Epithelial cell of proximal tubule (primary cell): Measurements from ENCODE around the gene SNX13. TPM values are rescaled to one million over a fixed set of nuclear protein-coding genes. Genes with fewer than 3 reads are reported as not detected.
"Not testable (repeated sequence)": the region's sequence is repeated elsewhere in the genome, so short reads cannot be mapped to it uniquely, and the experiment has no call there.

ENCODE experiments used
- DNase-seq: peaks from one replicate; pipeline ENCODE4 v3.0.0-alpha.2; 2011; ENCODE audit warnings: low read depth
- H3K4me3 ChIP-seq: 2 replicates; pipeline ENCODE4 v1.5.1; 2011; ENCODE audit warnings: low read depth, mild to moderate bottlenecking, low read length
- CTCF ChIP-seq: conservative IDR thresholded peaks from 2 replicates; pipeline ENCODE4 v1.5.1; 2012; ENCODE audit warnings: low read depth, mild to moderate bottlenecking, low read length
- total RNA-seq: library from RNA; depleted of rRNA; stranded (reverse); fragments of >200 nt; gene quantifications from 2 replicates; pipeline ENCODE4 v1.2.3, GENCODE V29; 2015

SNX13 gene
- total RNA-seq, 1 donor from 2014 or later: 10.8 TPM

- TF ChIP-seq CTCF: no peak
- no peak for DNase-seq
- no peak overlapping the region for H3K4me3 ChIP-seq
Observed at GRCh38 chr7:17915168-17915567, 25.1 kb downstream of the SNX13 start.

- TF ChIP-seq CTCF: no peak
- no peak overlapping the region for H3K4me3 ChIP-seq
- no peak for DNase-seq
Observed at GRCh38 chr7:17913250-17913649, 27.0 kb downstream of the SNX13 start.

- no peak for DNase-seq
- TF ChIP-seq CTCF: no peak
- H3K4me3 ChIP-seq: no peak overlapping the region
Observed at GRCh38 chr7:17912536-17913235, 27.6 kb downstream of the SNX13 start.

- no peak overlapping the region for H3K4me3 ChIP-seq
- TF ChIP-seq CTCF: no peak
- DNase-seq: no peak
Observed at GRCh38 chr7:17912050-17912449, 28.2 kb downstream of the SNX13 start.

- no peak overlapping the region for H3K4me3 ChIP-seq
- DNase-seq: no peak
- TF ChIP-seq CTCF: no peak
Observed at GRCh38 chr7:17910377-17910776, 29.9 kb downstream of the SNX13 start.

GRCh38 chr7:17909310-17909709 lies 31.0 kb downstream of the SNX13 start:
- not testable (repeated sequence) for DNase-seq, H3K4me3 ChIP-seq

GRCh38 chr7:17907014-17907413 lies 33.3 kb downstream of the SNX13 start:
- no peak for DNase-seq
- TF ChIP-seq CTCF: no peak
- H3K4me3 ChIP-seq: no peak overlapping the region
